ENCODE measurements around the gene TUBB1.

The TUBB1 gene

GRCh38 chr20:59015812-59016711, 3.2 kb upstream of the TUBB1 start:
- H3K27me3 Mint-ChIP-seq: no peaks in the 10 kb centered on the region
- no peaks in the 10 kb centered on the region for H3K9me3 Mint-ChIP-seq
- no peaks in the 10 kb centered on the region for H3K36me3 Mint-ChIP-seq
- H3K4me3 Mint-ChIP-seq: peak overlapping the region; percentile 75
- peak overlapping the region; percentile 62 for H3K27ac Mint-ChIP-seq
- ATAC-seq (ENCODE audit: low read depth) (peak; percentile 24), DNase-seq (ENCODE audit: low spot score in 2 of 2) (no peak)
- peaks cover 32% of the 10 kb centered on the region for H3K4me1 Mint-ChIP-seq

- Mint-ChIP-seq H3K36me3 (no peaks in the 10 kb centered on the region), H3K4me1 (peaks cover 27% of the 10 kb centered on the region), H3K4me3 (peak overlapping the region; percentile 58), H3K9me3 (no peaks in the 10 kb centered on the region), H3K27me3 (no peaks in the 10 kb centered on the region), H3K27ac (peak overlapping the region; percentile 62)
- ATAC-seq (ENCODE audit: low read depth): peak; percentile 93
- DNase-seq (ENCODE audit: low spot score in 2 of 2): no peak
These were observed 2.3 kb upstream of the TUBB1 start for GRCh38 chr20:59016795-59017492.

GRCh38 chr20:59017493-59018231, 1.6 kb upstream of the TUBB1 start:
- H3K36me3 Mint-ChIP-seq: peaks cover 5% of the 10 kb centered on the region
- H3K4me3 Mint-ChIP-seq: peak overlapping the region; percentile 24
- no peaks in the 10 kb centered on the region for H3K27me3 Mint-ChIP-seq
- no peak for DNase-seq (ENCODE audit: low spot score in 2 of 2)
- no peak for ATAC-seq (ENCODE audit: low read depth)
- peaks cover 26% of the 10 kb centered on the region for H3K4me1 Mint-ChIP-seq
- H3K9me3 Mint-ChIP-seq: no peaks in the 10 kb centered on the region
- peak overlapping the region; percentile 62 for H3K27ac Mint-ChIP-seq

- peaks cover 12% of the 10 kb centered on the region for H3K36me3 Mint-ChIP-seq
- no peaks in the 10 kb centered on the region for H3K9me3 Mint-ChIP-seq
- no peak for ATAC-seq (ENCODE audit: low read depth)
- no peak for DNase-seq (ENCODE audit: low spot score in 2 of 2)
- no peaks in the 10 kb centered on the region for H3K27me3 Mint-ChIP-seq
- peaks cover 19% of the 10 kb centered on the region for H3K4me1 Mint-ChIP-seq
- peak overlapping the region; percentile 65 for H3K27ac Mint-ChIP-seq
- no peak overlapping the region for H3K4me3 Mint-ChIP-seq
These were observed 412 bp upstream of the TUBB1 start for GRCh38 chr20:59018817-59019216.

GRCh38 chr20:59020938-59021551, 1.8 kb downstream of the TUBB1 start:
- DNase-seq (ENCODE audit: low spot score in 2 of 2): no peak
- Mint-ChIP-seq H3K27ac (peak overlapping the region; percentile 17), H3K9me3 (no peaks in the 10 kb centered on the region), H3K36me3 (peaks cover 22% of the 10 kb centered on the region), H3K4me3 (no peak overlapping the region), H3K27me3 (no peaks in the 10 kb centered on the region), H3K4me1 (peaks cover 16% of the 10 kb centered on the region)
- no peak for ATAC-seq (ENCODE audit: low read depth)

GRCh38 chr20:59022754-59023153, 3.5 kb downstream of the TUBB1 start:
- H3K27ac Mint-ChIP-seq: no peak overlapping the region
- ATAC-seq (ENCODE audit: low read depth): no peak

GRCh38 chr20:59023616-59024015, 4.4 kb downstream of the TUBB1 start:
- Mint-ChIP-seq H3K27ac (no peak overlapping the region), H3K27me3 (no peaks in the 10 kb centered on the region), H3K4me3 (no peak overlapping the region), H3K4me1 (peaks cover 4% of the 10 kb centered on the region), H3K36me3 (peaks cover 27% of the 10 kb centered on the region), H3K9me3 (no peaks in the 10 kb centered on the region)
- no peak for DNase-seq (ENCODE audit: low spot score in 2 of 2)
- ATAC-seq (ENCODE audit: low read depth): no peak

More at GRCh38 chr20:59022754-59023153, 3.5 kb downstream of the TUBB1 start:
- Mint-ChIP-seq H3K9me3 (no peaks in the 10 kb centered on the region), H3K36me3 (peaks cover 27% of the 10 kb centered on the region), H3K4me1 (peaks cover 5% of the 10 kb centered on the region), H3K4me3 (no peak overlapping the region), H3K27me3 (no peaks in the 10 kb centered on the region)
- DNase-seq (ENCODE audit: low spot score in 2 of 2): no peak

GRCh38 chr20:59024111-59024530, 4.9 kb downstream of the TUBB1 start:
- Mint-ChIP-seq H3K36me3 (peaks cover 27% of the 10 kb centered on the region), H3K9me3 (no peaks in the 10 kb centered on the region), H3K4me1 (peaks cover 8% of the 10 kb centered on the region), H3K27ac (no peak overlapping the region), H3K27me3 (no peaks in the 10 kb centered on the region), H3K4me3 (no peak overlapping the region)
- DNase-seq (ENCODE audit: low spot score in 2 of 2) (no peak), ATAC-seq (ENCODE audit: low read depth) (no peak)

GRCh38 chr20:59025086-59025485, 5.9 kb downstream of the TUBB1 start:
- no peaks in the 10 kb centered on the region for H3K9me3 Mint-ChIP-seq
- peaks cover 29% of the 10 kb centered on the region for H3K36me3 Mint-ChIP-seq
- H3K4me1 Mint-ChIP-seq: peaks cover 12% of the 10 kb centered on the region
- ATAC-seq (ENCODE audit: low read depth): no peak
- no peaks in the 10 kb centered on the region for H3K27me3 Mint-ChIP-seq
- no peak overlapping the region for H3K27ac Mint-ChIP-seq
- DNase-seq (ENCODE audit: low spot score in 2 of 2): no peak
- H3K4me3 Mint-ChIP-seq: no peak overlapping the region

GRCh38 chr20:59025511-59025910, 6.3 kb downstream of the TUBB1 start:
- Mint-ChIP-seq H3K9me3 (no peaks in the 10 kb centered on the region), H3K4me3 (no peak overlapping the region), H3K27ac (no peak overlapping the region), H3K36me3 (peaks cover 32% of the 10 kb centered on the region), H3K27me3 (no peaks in the 10 kb centered on the region), H3K4me1 (peaks cover 14% of the 10 kb centered on the region)
- no peak for ATAC-seq (ENCODE audit: low read depth)
- no peak for DNase-seq (ENCODE audit: low spot score in 2 of 2)

- ATAC-seq (ENCODE audit: low read depth) (no peak), DNase-seq (ENCODE audit: low spot score in 2 of 2) (no peak)
- Mint-ChIP-seq H3K27ac (peak overlapping the region; percentile 6), H3K27me3 (no peaks in the 10 kb centered on the region), H3K4me1 (peaks cover 21% of the 10 kb centered on the region), H3K4me3 (no peak overlapping the region), H3K36me3 (peaks cover 32% of the 10 kb centered on the region), H3K9me3 (no peaks in the 10 kb centered on the region)
These were observed 7.9 kb downstream of the TUBB1 start for GRCh38 chr20:59026904-59027740.

- H3K9me3 Mint-ChIP-seq: no peaks in the 10 kb centered on the region
- H3K4me3 Mint-ChIP-seq: no peak overlapping the region
- ATAC-seq (ENCODE audit: low read depth): no peak
- H3K27me3 Mint-ChIP-seq: no peaks in the 10 kb centered on the region
- H3K4me1 Mint-ChIP-seq: peaks cover 24% of the 10 kb centered on the region
- H3K36me3 Mint-ChIP-seq: peaks cover 26% of the 10 kb centered on the region
- no peak for DNase-seq (ENCODE audit: low spot score in 2 of 2)
- H3K27ac Mint-ChIP-seq: no peak overlapping the region
These were observed 8.6 kb downstream of the TUBB1 start for GRCh38 chr20:59027741-59028320.

- Mint-ChIP-seq H3K4me3 (no peak overlapping the region), H3K27ac (no peak overlapping the region), H3K9me3 (no peaks in the 10 kb centered on the region), H3K36me3 (peaks cover 20% of the 10 kb centered on the region), H3K4me1 (peaks cover 24% of the 10 kb centered on the region), H3K27me3 (no peaks in the 10 kb centered on the region)
- no peak for ATAC-seq (ENCODE audit: low read depth)
- no peak for DNase-seq (ENCODE audit: low spot score in 2 of 2)
These were observed 9.6 kb downstream of the TUBB1 start for GRCh38 chr20:59028812-59029211.
